Adrenal gland (tissue), 12 donors: ENCODE measurements around the gene HIP1. TPM values are rescaled to one million over a fixed set of nuclear protein-coding genes. Genes with fewer than 3 reads are reported as not detected.

Experiments used
- DNase-seq, 7 donors: peaks; one replicate each; pipeline ENCODE4 v3.0.0-alpha.2; 2019 to 2020
- H3K27ac ChIP-seq, 5 donors: fragments of 200-600 bp; sonication (generic) in 4 of 5; 1 replicate in 3 of 5; 2 replicates in 2 of 5; pipeline versions ENCODE4 v1.5.1 to v1.8.0; 2016 to 2020; ENCODE audit warnings: mild to moderate bottlenecking in 1 of 5
- H3K27me3 ChIP-seq: fragments of 200-600 bp; 2 replicates; pipeline ENCODE4 v1.8.0; 2021
- H3K36me3 ChIP-seq, 2 donors: fragments of 200-600 bp; replicated peaks in 1 of 2; 1 replicate in 1 of 2; 2 replicates in 1 of 2; pipeline versions ENCODE4 v1.5.1 to v1.8.0; 2018 to 2022
- H3K4me1 ChIP-seq, 2 donors: fragments of 200-600 bp; replicated peaks in 1 of 2; 1 replicate in 1 of 2; 2 replicates in 1 of 2; pipeline versions ENCODE4 v1.5.1 to v1.8.0; 2018 to 2021
- H3K4me3 ChIP-seq, 4 donors: fragments of 200-600 bp; sonication (generic) in 3 of 4; one replicate each; pipeline ENCODE4 v1.5.1; 2016 to 2018
- H3K9me3 ChIP-seq, 3 donors: fragments of 200-600 bp; sonication (generic) in 1 of 3; replicated peaks in 1 of 3; 1 replicate in 2 of 3; 2 replicates in 1 of 3; pipeline versions ENCODE4 v1.5.1 to v1.8.0; 2016 to 2021
- POLR2A ChIP-seq, 2 donors: fragments of 450-650 bp; IDR thresholded peaks; one replicate each; pipeline ENCODE4 v1.6.1; 2017; ENCODE audit warnings: antibody characterized with exemption in 2 of 2, mild to moderate bottlenecking in 2 of 2, moderate library complexity in 1 of 2
- WGBS, 4 donors: extraction: QIAGEN DNeasy Blood & Tissue Kit in 2 of 4; methylation state at CpG; one replicate each; pipeline versions ENCODE4 v1.1.5 to v1.1.7; 2013 to 2017; 5-methylcytosine and 5-hydroxymethylcytosine counted together
- intact Hi-C, 2 donors: fragments of 100-400 bp; cut with DNase I; formaldehyde crosslinking; loops; one replicate each; pipeline versions ENCODE4 v1.14.1 to v1.15.0; 2022 to 2023
- polyA plus RNA-seq, 3 donors: library from polyadenylated mRNA; stranded (reverse); fragments of 200-250 nt in 2 of 3; fragments of 350-450 nt in 1 of 3; fragmentation: Illumina TruSeq in 1 of 3; extraction: RNeasy Lipid Tissue Mini Kit (QIAGEN cat#74804) in 1 of 3; gene quantifications; one replicate each; pipeline ENCODE4 v1.2.3, GENCODE V29; 2013 to 2014
- total RNA-seq, 9 donors: library from RNA; depleted of rRNA in 4 of 9; stranded (reverse); fragments of >200 nt in 4 of 9; fragments of 120-200 nt in 1 of 9; fragmentation: NEBNext Ultra II Directional in 1 of 9; extraction: Animal tissue kit (Norgen Biotek cat#: 25700) in 1 of 9; gene quantifications; one replicate each; pipeline versions ENCODE4 v1.1.0 to v1.2.4, GENCODE V29; 2013 to 2023
- TF ChIP-seq, protein P1 (sequence below), 6 experiments: fragments of 450-650 bp in 4 of 6; fragments of 200-600 bp in 2 of 6; sonication (generic) in 1 of 6; IDR thresholded peaks; 1 replicate in 5 of 6; 2 replicates in 1 of 6; pipeline versions ENCODE4 v1.5.1 to v1.8.0; 2016 to 2021; ENCODE audit warnings: antibody characterized with exemption in 6 of 6, mild to moderate bottlenecking in 2 of 6, moderate library complexity in 1 of 6
- donor health status: healthy with polysubstance abuse.
- donor health status: Bipolar disorder and iron deficiency.
- donor health status: DM: yes; HTN: yes; CAD: no.
- donor health status: DM: no; HTN: no; CAD: no.
- donor health status: DM: no; HTN: no; CAD: no.
- donor health status: DM: yes; HTN: yes; CAD: no.

Gene HIP1
- total and polyA plus RNA-seq, 12 donors, result 5.9 to 48.9 (median 32.8) TPM

DNA sequence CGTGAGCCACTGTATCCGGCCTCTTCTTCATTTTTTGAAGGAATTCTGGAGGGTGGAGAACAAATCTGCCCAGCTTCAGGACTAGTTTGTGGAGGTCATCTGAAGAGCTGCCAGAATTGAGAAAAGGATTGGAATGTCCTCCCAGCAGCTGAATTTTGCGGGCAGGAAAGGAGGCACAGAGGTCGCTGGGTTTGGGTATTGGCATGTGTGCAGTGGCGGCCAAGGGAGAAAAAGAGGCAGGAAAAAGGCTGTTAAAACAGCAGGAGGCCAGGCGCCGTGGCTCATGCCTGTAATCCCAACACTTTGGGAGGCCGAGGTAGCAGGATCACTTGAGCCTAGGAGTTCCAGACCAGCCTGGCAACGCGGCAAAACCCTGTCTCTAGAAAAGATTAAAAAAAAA is 80.4 kb downstream of the HIP1 start:
- H3K27me3 ChIP-seq, result no peaks in the 10 kb centered on the region
- H3K9me3 ChIP-seq, result no peaks in the 10 kb centered on the region
- intact Hi-C loops, result no loop called here
- peak overlapping the region in 2 of 5 donors; percentile 17 to 48 for H3K27ac ChIP-seq
- DNase-seq, result no peak
- no peak overlapping the region for H3K4me3 ChIP-seq
- no peaks in the 10 kb centered on the region for H3K4me1 ChIP-seq
- 67 to 84% (median 78%) methylated on average over 10 of the region's 10 CpGs for WGBS, 4 donors
- TF ChIP-seq, protein P1, sequence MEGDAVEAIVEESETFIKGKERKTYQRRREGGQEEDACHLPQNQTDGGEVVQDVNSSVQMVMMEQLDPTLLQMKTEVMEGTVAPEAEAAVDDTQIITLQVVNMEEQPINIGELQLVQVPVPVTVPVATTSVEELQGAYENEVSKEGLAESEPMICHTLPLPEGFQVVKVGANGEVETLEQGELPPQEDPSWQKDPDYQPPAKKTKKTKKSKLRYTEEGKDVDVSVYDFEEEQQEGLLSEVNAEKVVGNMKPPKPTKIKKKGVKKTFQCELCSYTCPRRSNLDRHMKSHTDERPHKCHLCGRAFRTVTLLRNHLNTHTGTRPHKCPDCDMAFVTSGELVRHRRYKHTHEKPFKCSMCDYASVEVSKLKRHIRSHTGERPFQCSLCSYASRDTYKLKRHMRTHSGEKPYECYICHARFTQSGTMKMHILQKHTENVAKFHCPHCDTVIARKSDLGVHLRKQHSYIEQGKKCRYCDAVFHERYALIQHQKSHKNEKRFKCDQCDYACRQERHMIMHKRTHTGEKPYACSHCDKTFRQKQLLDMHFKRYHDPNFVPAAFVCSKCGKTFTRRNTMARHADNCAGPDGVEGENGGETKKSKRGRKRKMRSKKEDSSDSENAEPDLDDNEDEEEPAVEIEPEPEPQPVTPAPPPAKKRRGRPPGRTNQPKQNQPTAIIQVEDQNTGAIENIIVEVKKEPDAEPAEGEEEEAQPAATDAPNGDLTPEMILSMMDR (IDR thresholded peaks at IDR 0.05), result no peak
- no peak for TF ChIP-seq POLR2A (IDR thresholded peaks at IDR 0.05)
- no peaks in the 10 kb centered on the region for H3K36me3 ChIP-seq

- intact Hi-C loops, result no loop called here
- Histone ChIP-seq H3K9me3 (no peaks in the 10 kb centered on the region), H3K36me3 (no peaks in the 10 kb centered on the region), H3K27ac (peak overlapping the region in 2 of 5 donors; percentile 17 to 48), H3K4me3 (no peak overlapping the region), H3K27me3 (no peaks in the 10 kb centered on the region), H3K4me1 (no peaks in the 10 kb centered on the region)
- DNase-seq, result no peak
- TF ChIP-seq, protein P1 (IDR thresholded peaks at IDR 0.05), result no peak
- 78 to 84% (median 81%) methylated on average over 6 of the region's 6 CpGs for WGBS, 4 donors
Measured at GRCh38 chr7:75657866-75658265, 80.9 kb downstream of the HIP1 start.

GRCh38 chr7:75656740-75657139 is 82.0 kb downstream of the HIP1 start:
- no peak for TF ChIP-seq POLR2A (IDR thresholded peaks at IDR 0.05)
- TF ChIP-seq, protein P1 (IDR thresholded peaks at IDR 0.05), result no peak
- Histone ChIP-seq H3K27me3 (no peaks in the 10 kb centered on the region), H3K9me3 (no peaks in the 10 kb centered on the region), H3K36me3 (no peaks in the 10 kb centered on the region), H3K4me3 (no peak overlapping the region), H3K4me1 (no peaks in the 10 kb centered on the region), H3K27ac (peak overlapping the region in 1 of 5 donors; percentile 63)
- 69 to 78% (median 73%) methylated on average over 7 of the region's 7 CpGs for WGBS, 4 donors
- DNase-seq, result no peak
- intact Hi-C loops, result no loop called here

- Histone ChIP-seq H3K27ac (no peak overlapping the region), H3K4me1 (peaks cover 6 to 7% of the 10 kb centered on the region in 2 donors), H3K4me3 (no peak overlapping the region), H3K27me3 (no peaks in the 10 kb centered on the region), H3K36me3 (no peaks in the 10 kb centered on the region), H3K9me3 (no peaks in the 10 kb centered on the region)
- 89 to 100% (median 94%) methylated on average over 2 of the region's 2 CpGs for WGBS, 4 donors
- DNase-seq, result no peak
- TF ChIP-seq, protein P1 (IDR thresholded peaks at IDR 0.05), result no peak
- TF ChIP-seq POLR2A (IDR thresholded peaks at IDR 0.05), result no peak
- intact Hi-C loops, result no loop called here
Measured at GRCh38 chr7:75655536-75655935, 83.2 kb downstream of the HIP1 start.
